ENCODE data around the gene SYNRG.

Gene SYNRG

GRCh38 chr17:37604556-37604955, 4.7 kb downstream of the SYNRG start:
- H3K4me1 ChIP-seq (ENCODE audit: control insufficient read depth, insufficient read depth, low read length), result no peaks in the 10 kb centered on the region

DNA sequence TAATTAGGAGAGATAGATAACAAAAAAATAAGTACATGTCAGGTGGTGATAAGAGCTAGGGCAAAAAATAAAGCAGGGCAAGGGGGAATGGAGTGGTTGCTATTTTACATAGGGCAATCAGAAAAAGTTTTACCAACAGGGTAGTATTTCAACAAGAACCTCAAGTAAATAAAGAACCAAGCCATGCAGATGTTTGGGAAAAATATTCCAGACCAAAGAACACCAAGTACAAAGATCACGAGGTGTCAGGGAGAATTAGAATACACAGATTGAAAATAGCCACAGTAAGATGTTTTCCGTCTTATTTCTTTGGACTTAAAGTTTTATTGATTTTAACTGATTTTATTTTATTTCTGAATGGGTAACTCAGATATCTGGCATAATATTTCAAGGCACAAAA, 11.1 kb downstream of the SYNRG start:
- H3K9me3 ChIP-seq (ENCODE audit: control insufficient read depth, insufficient read depth, low read length), result no peaks in the 10 kb centered on the region
- H3K27me3 ChIP-seq (ENCODE audit: control insufficient read depth, insufficient read depth, low read length), result no peaks in the 10 kb centered on the region
- H3K27ac ChIP-seq (ENCODE audit: low read length), result no peak overlapping the region
- no CpG with 5 or more reads among the region's 2 CpGs for WGBS (ENCODE audit: insufficient coverage, insufficient read length)
- DNase-seq (ENCODE audit: low read depth, low spot score), result no peak
- H3K4me1 ChIP-seq (ENCODE audit: control insufficient read depth, insufficient read depth, low read length), result no peaks in the 10 kb centered on the region
- no peak overlapping the region for H3K4me3 ChIP-seq (ENCODE audit: low read length)
- H3K36me3 ChIP-seq (ENCODE audit: control insufficient read depth, insufficient read depth, low read length), result no peaks in the 10 kb centered on the region

More at GRCh38 chr17:37604556-37604955, 4.7 kb downstream of the SYNRG start:
- Histone ChIP-seq H3K9me3 (ENCODE audit: control insufficient read depth, insufficient read depth, low read length) (no peaks in the 10 kb centered on the region), H3K36me3 (ENCODE audit: control insufficient read depth, insufficient read depth, low read length) (no peaks in the 10 kb centered on the region; the same call in 1 of the 2 replicates), H3K4me3 (ENCODE audit: low read length) (no peak overlapping the region), H3K27ac (ENCODE audit: low read length) (no peak overlapping the region), H3K27me3 (ENCODE audit: control insufficient read depth, insufficient read depth, low read length) (no peaks in the 10 kb centered on the region)
- WGBS (ENCODE audit: insufficient coverage, insufficient read length), result no CpG with 5 or more reads among the region's 6 CpGs
- DNase-seq (ENCODE audit: low read depth, low spot score), result no peak

DNA sequence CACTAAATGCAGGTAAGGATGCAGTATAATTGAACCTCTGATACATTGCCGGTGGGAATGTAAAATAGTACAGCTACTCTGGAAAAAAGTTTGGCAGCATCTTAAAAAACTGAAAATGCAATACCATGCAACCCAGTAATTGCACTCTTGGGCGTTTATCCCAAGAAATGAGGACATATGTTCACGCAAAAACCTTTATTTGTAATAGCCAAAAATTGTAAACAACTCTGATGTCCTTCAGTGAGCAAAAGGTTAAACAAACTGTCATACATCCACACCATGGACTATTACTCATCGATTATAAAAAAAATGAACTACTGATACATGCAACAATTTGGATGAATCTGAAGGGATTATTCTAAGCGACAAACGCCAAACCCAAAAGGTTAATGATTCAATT, 16.9 kb downstream of the SYNRG start:
- no peaks in the 10 kb centered on the region for H3K4me1 ChIP-seq (ENCODE audit: control insufficient read depth, insufficient read depth, low read length)
- no peaks in the 10 kb centered on the region for H3K9me3 ChIP-seq (ENCODE audit: control insufficient read depth, insufficient read depth, low read length)
- no CpG with 5 or more reads among the region's 6 CpGs for WGBS (ENCODE audit: insufficient coverage, insufficient read length)
- no peak overlapping the region for H3K4me3 ChIP-seq (ENCODE audit: low read length)
- H3K36me3 ChIP-seq (ENCODE audit: control insufficient read depth, insufficient read depth, low read length), result no peaks in the 10 kb centered on the region
- no peak overlapping the region for H3K27ac ChIP-seq (ENCODE audit: low read length)
- DNase-seq (ENCODE audit: low read depth, low spot score), result no peak
- no peaks in the 10 kb centered on the region for H3K27me3 ChIP-seq (ENCODE audit: control insufficient read depth, insufficient read depth, low read length)

DNA sequence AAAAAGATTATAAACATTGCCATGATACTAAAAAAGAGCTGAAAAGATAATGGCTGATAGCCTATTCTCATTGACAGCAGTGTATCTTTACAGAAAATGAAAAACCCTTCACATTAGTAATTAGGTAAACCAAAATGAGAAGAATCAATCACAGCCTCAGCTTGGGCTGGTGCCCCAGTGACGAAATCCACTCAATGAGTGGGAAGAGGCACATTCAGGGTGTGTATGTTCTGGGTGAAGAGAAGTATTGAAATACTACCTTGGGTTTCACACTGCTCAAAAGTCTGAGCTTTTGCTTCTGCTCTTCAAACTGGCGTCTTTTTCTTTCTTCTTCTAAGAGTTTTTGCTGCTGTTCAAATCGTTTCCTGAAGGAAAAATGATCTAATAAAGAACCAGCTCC, 24.2 kb downstream of the SYNRG start:
- WGBS (ENCODE audit: insufficient coverage, insufficient read length), result no CpG with 5 or more reads among the region's 3 CpGs
- no peaks in the 10 kb centered on the region for H3K4me1 ChIP-seq (ENCODE audit: control insufficient read depth, insufficient read depth, low read length)
- H3K9me3 ChIP-seq (ENCODE audit: control insufficient read depth, insufficient read depth, low read length), result no peaks in the 10 kb centered on the region
- H3K27ac ChIP-seq (ENCODE audit: low read length), result no peak overlapping the region
- no peak overlapping the region for H3K4me3 ChIP-seq (ENCODE audit: low read length)
- H3K27me3 ChIP-seq (ENCODE audit: control insufficient read depth, insufficient read depth, low read length), result no peaks in the 10 kb centered on the region
- peaks cover 2% of the 10 kb centered on the region for H3K36me3 ChIP-seq (ENCODE audit: control insufficient read depth, insufficient read depth, low read length)
- DNase-seq (ENCODE audit: low read depth, low spot score), result no peak

GRCh38 chr17:37576281-37576680, 32.9 kb downstream of the SYNRG start:
- no CpG with 5 or more reads among the region's 3 CpGs for WGBS (ENCODE audit: insufficient coverage, insufficient read length)
- H3K9me3 ChIP-seq (ENCODE audit: control insufficient read depth, insufficient read depth, low read length), result no peaks in the 10 kb centered on the region
- no peak overlapping the region for H3K4me3 ChIP-seq (ENCODE audit: low read length)
- H3K4me1 ChIP-seq (ENCODE audit: control insufficient read depth, insufficient read depth, low read length), result no peaks in the 10 kb centered on the region
- H3K27ac ChIP-seq (ENCODE audit: low read length), result no peak overlapping the region
- no peaks in the 10 kb centered on the region for H3K27me3 ChIP-seq (ENCODE audit: control insufficient read depth, insufficient read depth, low read length)
- H3K36me3 ChIP-seq (ENCODE audit: control insufficient read depth, insufficient read depth, low read length), result no peaks in the 10 kb centered on the region
- DNase-seq (ENCODE audit: low read depth, low spot score), result no peak

- H3K4me3 ChIP-seq (ENCODE audit: low read length), result no peak overlapping the region
- DNase-seq (ENCODE audit: low read depth, low spot score), result no peak
- H3K36me3 ChIP-seq (ENCODE audit: control insufficient read depth, insufficient read depth, low read length), result no peaks in the 10 kb centered on the region
- no peaks in the 10 kb centered on the region for H3K4me1 ChIP-seq (ENCODE audit: control insufficient read depth, insufficient read depth, low read length)
- H3K9me3 ChIP-seq (ENCODE audit: control insufficient read depth, insufficient read depth, low read length), result no peaks in the 10 kb centered on the region
- no peaks in the 10 kb centered on the region for H3K27me3 ChIP-seq (ENCODE audit: control insufficient read depth, insufficient read depth, low read length)
- WGBS (ENCODE audit: insufficient coverage, insufficient read length), result no CpG with 5 or more reads among the region's 2 CpGs
- no peak overlapping the region for H3K27ac ChIP-seq (ENCODE audit: low read length)
Observed at GRCh38 chr17:37574427-37574826, 34.8 kb downstream of the SYNRG start.

DNA sequence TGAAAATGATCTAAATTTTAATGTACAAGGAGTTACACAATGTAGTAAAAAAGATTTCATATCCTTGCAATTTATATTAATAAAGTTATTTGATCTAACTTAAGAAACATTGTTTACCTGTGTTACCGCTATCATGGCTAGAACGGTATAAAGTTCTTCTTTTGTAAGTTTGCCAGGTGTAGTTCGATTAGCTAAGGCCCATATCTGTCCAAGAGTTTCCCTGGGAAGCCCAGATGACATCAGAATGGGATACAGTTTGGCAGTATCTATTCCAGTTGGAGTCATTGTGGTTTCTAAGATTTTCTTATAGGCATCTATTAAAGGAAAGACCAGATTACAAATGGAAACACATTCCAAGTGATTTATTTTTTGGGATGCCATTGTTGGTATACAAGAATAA, 37.5 kb downstream of the SYNRG start:
- Histone ChIP-seq H3K36me3 (ENCODE audit: control insufficient read depth, insufficient read depth, low read length) (peaks cover 6% of the 10 kb centered on the region; the same call in 1 of the 2 replicates), H3K27me3 (ENCODE audit: control insufficient read depth, insufficient read depth, low read length) (no peaks in the 10 kb centered on the region), H3K27ac (ENCODE audit: low read length) (no peak overlapping the region), H3K4me3 (ENCODE audit: low read length) (no peak overlapping the region), H3K4me1 (ENCODE audit: control insufficient read depth, insufficient read depth, low read length) (no peaks in the 10 kb centered on the region), H3K9me3 (ENCODE audit: control insufficient read depth, insufficient read depth, low read length) (no peaks in the 10 kb centered on the region)
- no CpG with 5 or more reads among the region's 3 CpGs for WGBS (ENCODE audit: insufficient coverage, insufficient read length)
- no peak for DNase-seq (ENCODE audit: low read depth, low spot score)

GRCh38 chr17:37570527-37571093, 38.6 kb downstream of the SYNRG start:
- Histone ChIP-seq H3K36me3 (ENCODE audit: control insufficient read depth, insufficient read depth, low read length) (peaks cover 6% of the 10 kb centered on the region; the same call in 1 of the 2 replicates), H3K27me3 (ENCODE audit: control insufficient read depth, insufficient read depth, low read length) (no peaks in the 10 kb centered on the region), H3K4me3 (ENCODE audit: low read length) (no peak overlapping the region), H3K27ac (ENCODE audit: low read length) (no peak overlapping the region), H3K4me1 (ENCODE audit: control insufficient read depth, insufficient read depth, low read length) (no peaks in the 10 kb centered on the region), H3K9me3 (ENCODE audit: control insufficient read depth, insufficient read depth, low read length) (no peaks in the 10 kb centered on the region)
- no CpG with 5 or more reads among the region's 8 CpGs for WGBS (ENCODE audit: insufficient coverage, insufficient read length)
- DNase-seq (ENCODE audit: low read depth, low spot score), result peak; percentile 33

- no CpG with 5 or more reads among the region's 2 CpGs for WGBS (ENCODE audit: insufficient coverage, insufficient read length)
- Histone ChIP-seq H3K9me3 (ENCODE audit: control insufficient read depth, insufficient read depth, low read length) (no peaks in the 10 kb centered on the region), H3K27me3 (ENCODE audit: control insufficient read depth, insufficient read depth, low read length) (no peaks in the 10 kb centered on the region), H3K4me3 (ENCODE audit: low read length) (no peak overlapping the region), H3K4me1 (ENCODE audit: control insufficient read depth, insufficient read depth, low read length) (no peaks in the 10 kb centered on the region), H3K36me3 (ENCODE audit: control insufficient read depth, insufficient read depth, low read length) (peaks cover 6% of the 10 kb centered on the region; the same call in 1 of the 2 replicates), H3K27ac (ENCODE audit: low read length) (no peak overlapping the region)
- no peak for DNase-seq (ENCODE audit: low read depth, low spot score)
Observed at GRCh38 chr17:37568350-37569053, 40.7 kb downstream of the SYNRG start.

- Histone ChIP-seq H3K27me3 (ENCODE audit: control insufficient read depth, insufficient read depth, low read length) (no peaks in the 10 kb centered on the region), H3K9me3 (ENCODE audit: control insufficient read depth, insufficient read depth, low read length) (no peaks in the 10 kb centered on the region)
Observed at GRCh38 chr17:37567538-37567937, 41.7 kb downstream of the SYNRG start.

GRCh38 chr17:37567137-37567536, 42.1 kb downstream of the SYNRG start:
- no peaks in the 10 kb centered on the region for H3K9me3 ChIP-seq (ENCODE audit: control insufficient read depth, insufficient read depth, low read length)
- no peak overlapping the region for H3K4me3 ChIP-seq (ENCODE audit: low read length)
- H3K4me1 ChIP-seq (ENCODE audit: control insufficient read depth, insufficient read depth, low read length), result no peaks in the 10 kb centered on the region
- no peak for DNase-seq (ENCODE audit: low read depth, low spot score)
- H3K27ac ChIP-seq (ENCODE audit: low read length), result no peak overlapping the region
- H3K36me3 ChIP-seq (ENCODE audit: control insufficient read depth, insufficient read depth, low read length), result peaks cover 6% of the 10 kb centered on the region; the same call in 1 of the 2 replicates
- H3K27me3 ChIP-seq (ENCODE audit: control insufficient read depth, insufficient read depth, low read length), result no peaks in the 10 kb centered on the region
- no CpG with 5 or more reads among the region's 2 CpGs for WGBS (ENCODE audit: insufficient coverage, insufficient read length)

More at GRCh38 chr17:37567538-37567937, 41.7 kb downstream of the SYNRG start:
- DNase-seq (ENCODE audit: low read depth, low spot score), result no peak
- Histone ChIP-seq H3K4me1 (ENCODE audit: control insufficient read depth, insufficient read depth, low read length) (no peaks in the 10 kb centered on the region), H3K4me3 (ENCODE audit: low read length) (no peak overlapping the region), H3K36me3 (ENCODE audit: control insufficient read depth, insufficient read depth, low read length) (peaks cover 6% of the 10 kb centered on the region; the same call in 1 of the 2 replicates), H3K27ac (ENCODE audit: low read length) (no peak overlapping the region)
- WGBS (ENCODE audit: insufficient coverage, insufficient read length), result no CpG with 5 or more reads among the region's 4 CpGs
